ENCODE data around the gene CAMK2B.

Gene CAMK2B

GRCh38 chr7:44329081-44329480 lies 3.7 kb upstream of the CAMK2B start:
- no peak for DNase-seq

GRCh38 chr7:44327981-44328380 lies 2.6 kb upstream of the CAMK2B start:
- no peak for DNase-seq

GRCh38 chr7:44326261-44327125 lies 1.1 kb upstream of the CAMK2B start:
- no peak for DNase-seq

- DNase-seq, result no peak
Observed at GRCh38 chr7:44325811-44326241, 432 bp upstream of the CAMK2B start.

GRCh38 chr7:44324481-44325200 lies 753 bp downstream of the CAMK2B start:
- DNase-seq, result no peak

GRCh38 chr7:44324204-44324480 lies 1.3 kb downstream of the CAMK2B start:
- no peak for DNase-seq

- DNase-seq, result no peak
Observed at GRCh38 chr7:44323381-44324203, 1.8 kb downstream of the CAMK2B start.

GRCh38 chr7:44322631-44323363 lies 2.6 kb downstream of the CAMK2B start:
- no peak for DNase-seq

- no peak for DNase-seq
Observed at GRCh38 chr7:44321796-44322195, 3.6 kb downstream of the CAMK2B start.

GRCh38 chr7:44320794-44321371 lies 4.5 kb downstream of the CAMK2B start:
- no peak for DNase-seq

GRCh38 chr7:44320141-44320540 lies 5.3 kb downstream of the CAMK2B start:
- DNase-seq, result no peak

GRCh38 chr7:44318332-44318731 lies 7.1 kb downstream of the CAMK2B start:
- no peak for DNase-seq

GRCh38 chr7:44315301-44315903 lies 10.0 kb downstream of the CAMK2B start:
- no peak for DNase-seq

GRCh38 chr7:44313621-44314031 lies 11.8 kb downstream of the CAMK2B start:
- DNase-seq, result no peak

GRCh38 chr7:44313016-44313415 lies 12.4 kb downstream of the CAMK2B start:
- no peak for DNase-seq

GRCh38 chr7:44311561-44312495 lies 13.6 kb downstream of the CAMK2B start:
- DNase-seq, result no peak

GRCh38 chr7:44310221-44310848 lies 15.1 kb downstream of the CAMK2B start:
- DNase-seq, result no peak

- no peak for DNase-seq
Observed at GRCh38 chr7:44309271-44310091, 15.9 kb downstream of the CAMK2B start.

GRCh38 chr7:44308596-44309270 lies 16.7 kb downstream of the CAMK2B start:
- DNase-seq, result no peak
